HK-2 (cell line): ENCODE data around the gene ACTN4.

ENCODE experiments used
- DNase-seq: peaks from one replicate; pipeline ENCODE4 v3.0.0-alpha.2; 2018; ENCODE audit not compliant: unreplicated experiment

Gene ACTN4

DNA sequence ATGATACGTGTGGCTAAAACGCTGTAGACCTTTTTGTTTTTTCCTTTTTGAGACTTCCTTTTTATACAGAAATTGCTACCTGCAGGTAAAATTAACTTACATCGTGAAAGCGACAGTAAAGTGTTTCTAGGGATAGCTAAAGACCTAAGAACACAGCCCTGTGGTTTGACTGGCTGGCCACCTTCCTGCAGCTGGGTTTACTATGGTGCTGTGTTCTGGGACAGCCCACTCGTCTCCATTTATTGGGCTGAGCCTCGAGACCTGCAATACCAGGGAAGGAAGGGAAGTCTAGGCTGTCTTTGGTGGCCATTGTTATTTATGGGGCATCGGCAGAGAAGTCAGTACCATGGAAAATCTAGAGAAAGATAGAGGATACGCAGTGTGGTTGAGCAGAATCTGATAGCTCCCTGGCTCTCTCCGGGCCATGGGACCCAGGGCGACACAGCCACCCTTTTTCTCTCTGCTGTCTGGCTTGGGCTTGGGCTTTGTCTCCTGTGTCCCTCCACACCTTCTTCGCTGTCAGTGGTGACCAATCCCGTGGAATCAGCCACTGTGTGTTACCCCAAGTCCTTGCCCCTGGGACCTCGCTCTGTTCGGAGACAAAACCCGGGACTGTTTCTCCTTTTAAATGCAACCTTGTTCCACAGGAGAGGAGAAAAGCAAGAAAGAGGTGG lies 30.9 kb downstream of the ACTN4 start:
- DNase-seq = no peak

- no peak for DNase-seq
Observed at GRCh38 chr19:38678891-38679494, 31.5 kb downstream of the ACTN4 start.

- no peak for DNase-seq
Observed at GRCh38 chr19:38679839-38680238, 32.4 kb downstream of the ACTN4 start.

DNA sequence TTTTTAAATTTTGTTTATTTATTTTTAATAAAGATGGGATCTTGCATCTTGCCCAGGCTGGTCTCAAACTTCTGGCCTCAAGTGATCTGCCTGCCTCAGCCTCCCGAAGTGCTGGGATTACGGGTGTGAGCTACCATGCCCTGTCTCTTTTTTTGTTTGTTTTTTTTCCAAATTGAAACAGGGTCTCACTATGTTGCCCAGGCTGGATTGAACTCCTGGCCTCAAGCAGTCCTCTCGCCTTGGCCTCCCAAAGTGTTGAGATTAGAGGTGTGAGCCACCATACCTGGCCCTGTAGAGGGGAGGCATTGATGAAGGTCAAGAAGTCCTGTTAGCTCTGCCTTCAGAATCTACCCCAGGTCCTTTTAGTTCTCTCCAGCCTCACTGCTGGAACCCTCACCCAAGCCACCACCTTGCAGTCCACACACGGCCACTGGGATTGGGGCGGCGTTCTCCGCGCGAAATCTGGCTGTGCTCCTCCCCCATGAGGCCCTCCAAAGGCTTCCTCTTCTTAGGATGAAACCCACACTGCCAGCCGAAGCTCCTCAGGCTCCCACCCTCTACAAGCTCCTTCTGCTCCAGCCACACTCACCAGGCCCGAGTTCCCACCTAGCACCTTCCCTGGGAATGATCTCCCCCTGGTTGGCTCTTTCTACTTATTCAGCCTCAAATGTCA lies 34.9 kb downstream of the ACTN4 start:
- DNase-seq = no peak

DNA sequence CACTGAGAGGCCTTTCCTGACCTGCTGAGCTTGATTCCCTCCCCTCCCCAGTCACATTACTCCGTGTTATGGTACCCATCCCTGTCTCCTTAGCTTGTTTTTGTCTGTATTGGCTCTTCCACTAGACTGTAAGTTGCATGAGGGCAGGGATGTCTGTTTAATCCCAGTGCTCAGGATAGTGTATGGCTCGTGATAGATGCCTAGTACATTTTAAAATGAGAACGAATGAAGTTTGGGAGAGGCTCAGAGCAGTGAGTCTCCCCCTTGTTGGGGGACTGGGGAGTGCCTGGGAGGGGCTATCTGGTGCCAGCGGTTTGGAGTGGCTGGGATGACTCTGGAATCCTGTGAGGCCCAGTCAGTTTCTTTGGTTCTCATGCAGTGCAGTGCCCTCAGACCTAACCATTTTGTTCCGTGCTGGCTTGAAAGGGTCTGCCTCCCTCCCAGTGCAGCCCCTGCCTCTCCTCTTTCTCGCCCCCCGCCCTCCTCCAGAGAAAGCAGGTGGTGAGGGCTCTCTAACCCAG lies 35.5 kb downstream of the ACTN4 start:
- DNase-seq = no peak

- peak; percentile 96 for DNase-seq
Observed at GRCh38 chr19:38683393-38684077, 36.1 kb downstream of the ACTN4 start.

GRCh38 chr19:38684078-38684861 lies 36.8 kb downstream of the ACTN4 start:
- DNase-seq = peak; percentile 93

DNA sequence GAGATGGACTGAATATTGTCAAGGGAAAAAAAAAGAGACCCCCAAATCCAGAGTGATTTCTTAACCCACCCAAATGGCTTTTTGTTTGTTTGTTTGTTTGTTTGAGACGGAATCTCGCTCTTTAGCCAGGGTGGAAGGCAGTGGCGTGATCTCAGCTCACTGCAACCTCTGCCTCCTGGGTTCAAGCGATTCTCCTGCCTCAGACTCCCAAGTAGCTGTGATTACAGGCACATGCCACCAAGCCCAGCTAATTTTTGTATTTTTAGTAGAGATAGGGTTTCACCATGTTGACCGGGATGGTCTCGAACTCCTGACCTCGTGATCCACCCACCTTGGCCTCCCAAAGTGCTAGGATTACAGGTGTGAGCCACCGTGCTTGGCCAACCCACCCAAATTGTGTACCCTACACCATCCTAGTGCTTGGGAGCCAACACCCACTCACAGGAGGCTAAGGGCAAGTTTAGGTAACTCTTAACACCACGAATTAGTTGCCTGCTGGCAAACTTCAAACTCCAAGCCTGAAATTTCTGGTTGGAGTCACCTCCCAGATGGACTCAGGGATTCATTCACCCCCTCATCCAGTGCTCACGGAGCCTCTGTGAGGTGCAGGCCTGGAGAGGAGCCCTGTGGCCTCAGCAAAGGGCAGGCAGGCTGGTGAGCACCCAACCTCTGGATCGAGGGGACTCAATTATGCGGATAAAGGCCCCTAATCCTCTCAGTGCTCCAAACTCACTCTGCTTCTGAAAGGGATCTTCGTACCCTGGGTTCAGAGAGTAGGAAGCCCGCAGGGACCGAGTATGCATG lies 37.6 kb downstream of the ACTN4 start:
- no peak for DNase-seq

GRCh38 chr19:38685666-38686529 lies 38.4 kb downstream of the ACTN4 start:
- DNase-seq = peak; percentile 52

- no peak for DNase-seq
Observed at GRCh38 chr19:38686530-38686888, 39.1 kb downstream of the ACTN4 start.

- no peak for DNase-seq
Observed at GRCh38 chr19:38687837-38688378, 40.5 kb downstream of the ACTN4 start.

DNA sequence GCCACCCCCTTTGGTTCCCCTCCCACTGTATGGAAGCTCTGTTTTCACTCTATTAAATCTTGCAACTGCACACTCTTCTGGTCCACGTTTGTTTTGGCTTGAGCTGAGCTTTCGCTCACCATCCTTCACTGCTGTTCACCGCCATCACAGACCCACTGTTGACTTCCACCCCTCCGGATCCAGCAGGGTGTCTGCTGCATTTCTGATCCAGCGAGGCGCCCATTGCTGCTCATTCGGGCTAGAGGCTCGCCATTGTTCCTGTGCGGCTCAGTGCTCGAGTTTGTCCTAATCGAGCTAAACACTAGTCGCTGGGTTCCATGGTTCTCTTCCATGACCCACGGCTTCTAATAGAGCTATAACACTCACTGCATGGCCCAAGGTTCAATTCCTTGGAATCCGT lies 42.7 kb downstream of the ACTN4 start:
- no peak for DNase-seq

GRCh38 chr19:38690832-38691231 lies 43.4 kb downstream of the ACTN4 start:
- no peak for DNase-seq

DNA sequence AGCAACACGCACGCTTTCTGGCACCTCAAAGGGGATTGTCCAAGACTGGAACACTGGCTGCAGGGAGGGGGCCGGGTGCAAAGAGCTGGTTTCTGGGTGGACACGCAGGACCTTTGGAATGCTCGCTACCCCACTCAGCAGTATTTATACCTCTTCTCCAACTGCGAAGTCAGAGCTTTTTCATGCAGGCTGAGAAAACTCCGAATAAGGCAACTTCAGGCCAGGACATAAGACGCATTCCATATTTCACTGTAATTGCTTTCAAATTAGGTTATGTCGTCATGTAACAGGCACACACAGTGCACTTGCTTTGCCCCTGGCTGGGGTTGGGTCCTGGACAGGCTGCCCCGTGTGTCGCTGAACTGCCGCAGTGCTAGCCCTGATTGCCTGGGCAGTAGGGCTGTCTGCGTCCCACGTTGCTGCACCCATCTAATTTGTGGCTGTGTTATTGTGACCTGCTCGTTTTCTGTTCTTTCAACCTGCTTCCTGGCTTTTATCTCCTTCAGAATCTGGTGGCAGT lies 44.5 kb downstream of the ACTN4 start:
- no peak for DNase-seq

DNA sequence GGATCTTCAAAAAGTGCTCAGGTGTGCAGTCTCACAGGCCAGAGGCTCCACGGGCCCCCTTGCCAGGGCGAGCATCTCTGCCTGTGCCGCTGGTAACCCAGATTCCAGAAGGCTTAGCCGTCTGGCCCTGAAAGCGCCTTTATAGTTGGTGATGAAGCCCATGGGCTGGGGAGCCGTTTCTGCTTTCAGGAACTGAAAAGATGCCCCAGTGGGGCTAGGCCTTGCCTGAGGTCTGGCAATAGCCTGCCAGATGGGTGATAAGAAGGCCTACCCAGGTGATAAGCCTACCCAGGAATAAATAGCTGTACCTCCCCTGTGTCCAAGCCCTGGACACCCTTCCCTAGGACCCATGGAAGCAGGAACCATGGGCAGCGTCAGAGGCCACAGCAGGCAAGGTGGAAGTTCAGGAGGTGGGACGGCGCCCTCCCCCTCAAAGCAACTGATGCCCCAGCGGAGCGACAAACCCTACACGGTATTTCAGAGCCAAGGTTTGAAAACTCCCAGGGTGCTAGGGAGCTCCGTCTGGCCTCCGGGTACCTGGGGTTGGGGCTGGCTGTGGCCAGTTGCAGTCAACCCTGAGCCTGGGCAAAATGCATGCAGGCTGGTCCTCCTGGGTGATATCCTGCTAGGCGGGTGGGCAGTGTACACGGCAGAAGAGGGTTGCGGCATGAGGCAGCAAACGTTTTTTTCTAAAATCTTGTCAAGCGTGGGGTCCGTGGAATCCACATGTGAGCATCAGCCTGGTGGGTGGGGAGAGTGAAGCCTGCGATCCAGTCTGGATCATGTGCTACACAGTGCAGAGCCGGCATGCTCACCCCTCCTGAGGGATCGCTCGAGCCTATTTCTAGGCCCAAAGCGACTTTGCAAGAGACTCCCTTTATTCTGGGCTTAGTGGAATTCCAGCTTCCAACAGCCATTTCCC lies 45.3 kb downstream of the ACTN4 start:
- DNase-seq = no peak

DNA sequence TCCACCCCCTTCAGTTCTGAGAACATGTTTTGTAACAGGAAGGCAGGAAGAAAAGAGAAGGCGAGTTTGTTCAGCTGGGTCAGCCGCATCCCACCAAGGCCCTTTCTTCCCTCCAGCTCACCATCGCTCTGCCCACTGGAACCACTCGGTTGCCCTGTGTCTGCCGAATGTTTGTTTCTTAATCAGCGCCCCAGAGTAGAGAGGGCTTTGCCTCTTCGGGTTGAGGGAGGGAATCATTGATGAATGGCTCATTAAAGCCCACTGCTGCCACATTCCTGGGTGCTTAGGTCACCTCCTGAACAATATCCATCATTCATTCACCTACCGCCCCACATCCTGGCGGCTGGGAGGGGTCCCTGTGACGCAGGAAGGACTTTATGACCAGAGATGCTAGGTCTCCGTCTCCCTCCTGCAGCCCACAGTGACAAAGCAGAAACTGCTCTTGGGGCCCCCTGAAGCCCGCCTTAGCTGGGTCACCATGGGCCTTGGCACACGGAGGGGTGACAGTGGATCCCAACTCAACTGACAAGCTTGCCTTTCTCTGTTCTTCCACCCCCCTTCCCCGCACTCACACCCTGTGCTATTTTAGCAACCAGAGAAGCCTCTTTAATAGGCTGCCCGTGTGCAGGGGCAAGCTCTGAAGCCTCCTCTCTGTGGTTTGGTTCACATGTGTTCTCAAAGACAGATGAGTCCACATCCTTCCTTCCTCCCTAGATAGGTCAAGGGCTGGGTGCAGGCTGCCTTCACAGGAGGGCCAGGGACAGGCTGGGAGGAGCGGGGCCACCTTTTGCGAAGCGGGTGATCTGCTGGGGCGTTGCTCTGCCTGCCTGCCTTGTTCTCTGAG lies 46.2 kb downstream of the ACTN4 start:
- peak; percentile 90 for DNase-seq

- DNase-seq = no peak
Observed at GRCh38 chr19:38695317-38695683, 47.9 kb downstream of the ACTN4 start.
